Measurements from ENCODE around the gene CGB2.
"Not testable (repeated sequence)": the region's sequence is repeated elsewhere in the genome, so short reads cannot be mapped to it uniquely, and the experiment has no call there.

The CGB2 gene

DNA sequence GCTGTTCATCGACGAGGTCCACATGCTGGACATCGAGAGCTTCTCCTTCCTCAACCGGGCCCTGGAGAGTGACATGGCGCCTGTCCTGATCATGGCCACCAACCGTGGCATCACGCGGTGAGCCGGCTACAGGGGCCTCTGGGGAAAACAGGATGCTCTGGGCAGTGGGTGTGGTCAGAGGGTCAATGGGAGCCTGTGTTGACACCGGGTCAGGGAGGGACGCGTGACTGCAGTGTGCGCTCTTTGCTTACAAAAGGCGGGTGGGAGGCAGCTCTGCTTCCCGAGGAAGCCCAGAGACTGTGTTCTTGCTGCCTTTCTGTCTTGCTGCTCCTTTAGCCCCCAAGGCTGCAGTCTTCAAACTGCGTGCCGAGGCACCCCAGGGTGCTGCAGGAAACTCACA is 20.5 kb upstream of the CGB2 start:
- DNase-seq: no peak

DNA sequence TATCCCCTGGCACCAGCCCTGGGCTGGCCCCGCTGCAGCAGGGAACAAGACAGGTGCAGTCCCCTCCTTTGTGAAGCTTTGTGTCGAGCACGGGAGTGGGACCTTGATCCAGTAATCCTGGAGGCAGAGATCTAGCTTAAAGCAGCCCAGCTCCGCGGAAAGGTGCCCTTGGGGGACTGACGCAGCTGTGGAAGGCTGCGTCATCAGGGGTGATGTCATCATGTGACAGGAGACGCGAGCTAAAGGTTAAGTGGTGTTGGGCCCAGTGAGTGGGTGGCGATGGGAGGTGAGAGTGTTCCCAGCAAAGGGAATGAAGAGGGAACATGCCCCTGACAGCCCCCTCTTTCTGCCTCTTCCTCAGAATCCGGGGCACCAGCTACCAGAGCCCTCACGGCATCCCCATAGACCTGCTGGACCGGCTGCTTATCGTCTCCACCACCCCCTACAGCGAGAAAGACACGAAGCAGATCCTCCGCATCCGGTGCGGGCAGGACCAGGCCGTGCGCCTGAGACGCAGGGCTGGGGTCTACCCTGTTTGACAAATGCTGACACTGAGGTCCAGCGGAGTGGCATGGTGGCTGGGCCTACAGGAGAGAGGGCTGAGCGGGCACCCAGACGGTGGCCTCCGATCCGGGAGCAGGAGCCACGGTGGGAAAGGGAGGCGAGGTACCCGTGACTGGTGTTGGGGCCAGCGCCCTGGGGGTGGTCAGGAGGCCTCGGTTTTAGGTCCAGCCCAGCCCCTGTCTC is 17.4 kb upstream of the CGB2 start:
- no peak for DNase-seq

DNA sequence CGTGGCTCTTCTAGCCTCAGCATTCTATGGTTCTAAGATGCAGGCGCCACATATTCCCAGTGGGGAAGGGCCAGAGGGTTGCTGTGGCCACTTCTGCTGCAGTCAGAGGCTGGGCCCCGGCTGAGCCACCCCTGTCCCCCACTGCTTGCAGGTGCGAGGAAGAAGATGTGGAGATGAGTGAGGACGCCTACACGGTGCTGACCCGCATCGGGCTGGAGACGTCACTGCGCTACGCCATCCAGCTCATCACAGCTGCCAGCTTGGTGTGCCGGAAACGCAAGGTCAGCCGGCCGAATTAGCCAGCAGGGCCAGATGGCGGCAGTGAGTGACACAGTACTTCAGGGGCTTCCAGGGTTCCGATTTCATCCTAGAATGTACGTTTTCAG is 16.8 kb upstream of the CGB2 start:
- no peak for DNase-seq

DNA sequence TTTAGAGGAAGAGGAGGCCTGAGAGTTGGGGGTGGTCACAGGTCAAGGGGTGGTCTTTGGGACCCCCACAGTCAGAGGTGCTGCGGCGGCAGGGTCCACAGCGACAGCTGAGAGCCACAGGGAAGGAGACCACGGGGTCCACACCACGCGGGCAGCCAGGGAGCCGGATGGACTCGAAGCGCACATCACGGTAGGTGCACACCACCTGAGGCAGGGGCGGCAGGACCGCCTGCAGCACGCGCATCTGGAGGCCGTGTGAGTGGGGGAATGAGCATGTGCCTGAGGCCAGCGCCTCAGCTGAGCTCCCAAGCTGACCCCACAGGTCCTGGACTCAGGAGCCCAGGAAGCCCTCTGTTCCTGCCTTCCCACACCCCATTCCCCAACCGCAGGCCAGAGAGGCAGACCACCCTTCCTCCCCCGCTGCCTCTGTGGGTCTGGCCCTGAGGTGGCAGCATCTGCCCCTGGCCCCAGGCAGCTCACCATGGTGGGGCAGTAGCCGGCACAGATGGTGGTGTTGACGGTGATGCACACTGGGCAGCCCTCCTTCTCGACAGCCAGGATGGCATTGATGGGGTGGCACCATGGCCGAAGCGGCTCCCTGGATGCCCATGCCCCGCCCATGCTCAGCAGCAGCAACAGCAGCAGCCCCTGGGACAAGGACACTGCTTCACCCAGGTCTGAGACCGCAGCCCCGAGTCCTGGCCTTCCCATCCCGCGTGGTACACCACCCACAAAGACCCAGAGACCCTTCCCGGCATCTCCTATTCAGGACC is 15.4 kb upstream of the CGB2 start:
- no peak for DNase-seq

DNA sequence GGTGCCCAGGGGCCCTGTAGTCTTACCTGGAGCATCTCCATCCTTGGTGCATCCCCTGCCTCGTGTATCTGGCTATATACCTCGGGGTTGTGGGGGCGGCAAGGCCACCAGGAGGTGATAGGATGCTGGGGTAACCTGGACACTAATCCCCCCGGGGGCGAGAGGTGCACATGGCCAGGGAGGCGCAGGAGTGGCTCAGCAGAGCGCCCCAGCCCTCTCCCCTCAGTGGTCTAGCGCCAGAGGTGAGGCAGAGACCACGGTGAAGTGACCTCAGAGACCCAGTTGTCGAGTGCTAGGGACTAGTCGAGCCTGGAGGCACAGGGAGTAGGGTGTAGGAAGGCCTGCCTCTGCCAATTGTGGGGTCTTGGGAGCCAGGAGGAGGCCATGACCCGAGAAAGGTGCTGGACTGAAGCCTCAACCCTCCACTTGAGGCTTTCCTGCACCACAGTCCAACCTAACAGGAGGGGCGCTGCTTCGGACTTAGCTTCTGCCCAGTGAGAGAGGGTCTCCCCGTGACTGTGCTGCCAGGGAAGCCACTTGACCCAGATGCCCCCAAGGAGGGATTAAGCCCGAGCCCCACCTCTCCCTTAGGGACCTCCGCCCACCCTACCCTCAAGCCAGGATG is 14.5 kb upstream of the CGB2 start, which contains the start of gene LHB:
Gene LHB (minus strand): TSS at position 51 of the 625 bp plus-strand sequence. CDS start 10 bp downstream, at position 41.
- DNase-seq: no peak

DNA sequence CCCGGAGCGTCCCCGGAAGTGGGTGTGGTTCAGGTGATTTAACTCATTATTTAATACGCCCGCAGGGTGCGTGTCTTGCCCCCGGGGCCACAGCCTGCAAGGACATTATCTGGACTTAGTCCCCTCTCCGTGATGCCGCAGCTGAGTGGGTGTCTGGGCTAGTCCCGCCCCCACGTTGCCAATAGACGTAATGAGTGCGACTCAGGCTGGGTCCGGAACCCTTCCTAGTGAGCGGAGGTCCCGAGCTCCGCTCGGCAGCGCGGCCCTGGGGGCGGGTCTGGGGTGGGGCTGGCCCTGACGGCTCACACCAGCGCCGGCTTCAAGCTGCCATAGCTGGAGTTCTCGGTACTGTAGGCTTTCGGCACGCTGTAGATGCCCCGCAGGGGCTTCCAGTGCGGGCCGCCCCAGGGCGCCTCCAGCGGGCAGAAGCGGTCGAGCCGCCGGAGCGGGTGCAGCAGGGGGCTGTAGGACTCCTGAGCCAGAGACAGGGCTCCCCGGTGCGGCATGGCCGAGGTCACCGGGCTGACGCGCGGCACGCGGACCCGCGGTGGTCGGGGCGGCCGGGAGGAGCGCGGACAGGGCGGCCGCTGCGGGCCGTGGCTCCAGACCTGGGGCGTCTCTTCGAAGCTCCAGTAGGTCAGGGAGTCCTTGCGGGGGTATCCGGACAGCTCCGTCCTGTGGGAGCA is 13.9 kb upstream of the CGB2 start:
- peak; percentile 73 for DNase-seq

DNA sequence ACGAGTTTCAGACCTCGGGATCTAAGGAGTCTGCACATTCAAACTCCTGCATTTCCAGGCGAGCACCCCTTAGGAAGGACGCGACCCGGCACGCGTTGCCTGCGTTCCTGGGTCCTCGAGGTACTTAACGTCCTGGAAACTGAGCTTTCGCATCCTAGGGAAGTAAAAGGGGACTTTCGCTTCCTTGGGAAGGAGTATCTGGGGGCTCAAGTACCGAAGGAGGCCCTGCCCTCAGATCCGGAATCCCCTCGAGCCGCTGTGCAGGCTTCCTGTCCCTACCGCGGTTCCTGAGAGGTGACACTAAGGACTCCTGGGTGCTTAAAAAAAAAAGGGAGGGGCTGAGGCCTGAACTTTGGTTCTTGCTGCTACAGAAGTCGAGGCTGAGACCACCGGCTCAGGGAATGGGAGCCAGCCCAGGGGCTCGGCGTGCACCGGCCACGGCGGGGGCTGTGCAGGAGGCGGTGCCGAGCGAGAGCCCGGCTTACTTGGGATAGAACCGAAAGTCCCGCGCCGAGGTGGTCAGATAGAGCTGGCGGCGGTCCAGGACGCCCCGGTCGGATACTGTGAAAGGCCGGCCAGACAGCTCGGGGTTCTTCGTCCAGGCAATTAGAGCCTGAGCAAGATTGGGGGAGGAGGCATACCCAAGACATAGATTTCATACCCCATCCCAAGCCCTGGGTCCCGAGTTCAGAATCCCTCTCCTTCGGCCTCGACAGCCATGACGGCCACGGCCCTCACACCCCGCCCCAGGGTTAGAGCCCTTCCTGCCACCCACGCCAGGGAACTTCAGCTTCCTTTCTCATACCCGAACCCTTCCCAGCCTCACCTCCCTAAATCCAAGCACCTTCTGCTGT is 13.1 kb upstream of the CGB2 start:
- DNase-seq: peak; percentile 34

DNA sequence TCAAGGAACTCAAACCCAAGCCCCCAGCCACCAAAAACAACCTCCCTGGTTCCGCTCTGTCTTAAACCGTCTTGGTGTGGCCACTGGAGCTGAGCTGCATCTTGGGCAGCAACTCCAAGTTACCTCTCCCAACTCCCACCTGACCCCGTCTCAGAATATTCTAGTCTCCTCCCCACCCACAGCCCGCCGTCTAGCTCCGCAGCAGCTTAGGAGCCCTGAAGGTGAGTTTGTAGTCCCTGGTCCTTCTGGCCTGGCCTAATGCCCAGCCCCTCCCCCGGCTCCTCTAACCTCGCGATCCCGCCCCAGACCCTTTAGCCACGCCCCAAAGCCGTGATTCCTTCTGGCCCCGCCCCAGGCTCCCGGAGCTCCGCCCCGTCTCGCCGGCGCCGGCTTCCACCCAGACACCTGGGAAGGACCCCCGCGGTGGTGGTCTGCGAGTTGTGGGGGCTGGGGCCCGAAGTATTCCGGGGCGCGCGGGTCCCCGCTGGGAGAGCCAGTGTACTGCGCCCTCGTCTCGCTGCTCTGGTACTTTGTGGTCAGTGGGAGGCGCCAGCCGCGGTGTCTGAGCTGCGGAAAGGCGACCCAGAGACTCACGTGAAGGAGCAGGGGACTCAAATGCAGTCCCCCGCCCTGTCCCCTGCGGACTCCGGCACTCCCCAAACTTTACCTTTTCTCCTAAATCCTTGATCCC is 12.3 kb upstream of the CGB2 start:
- peak; percentile 71 for DNase-seq

DNA sequence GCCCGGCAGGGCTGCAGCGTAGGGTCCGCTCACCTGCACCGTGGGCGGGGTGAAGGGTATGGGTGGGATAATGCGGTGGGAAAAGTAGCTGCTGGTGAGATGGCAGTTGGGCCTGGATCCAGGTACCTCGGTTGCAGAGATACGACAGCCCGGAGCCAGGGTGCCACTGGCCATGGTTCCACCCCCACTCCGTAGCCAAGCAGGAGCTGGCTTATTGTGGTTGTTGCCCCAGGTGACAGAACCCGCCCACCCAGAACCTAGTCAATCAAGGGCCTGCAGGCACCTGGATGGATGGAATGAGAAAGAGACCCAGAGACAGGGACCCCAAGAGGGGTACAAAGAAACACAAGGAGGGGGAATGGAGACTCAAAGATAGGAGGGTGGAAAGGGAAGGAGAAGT is 11.3 kb upstream of the CGB2 start:
- DNase-seq: no peak

DNA sequence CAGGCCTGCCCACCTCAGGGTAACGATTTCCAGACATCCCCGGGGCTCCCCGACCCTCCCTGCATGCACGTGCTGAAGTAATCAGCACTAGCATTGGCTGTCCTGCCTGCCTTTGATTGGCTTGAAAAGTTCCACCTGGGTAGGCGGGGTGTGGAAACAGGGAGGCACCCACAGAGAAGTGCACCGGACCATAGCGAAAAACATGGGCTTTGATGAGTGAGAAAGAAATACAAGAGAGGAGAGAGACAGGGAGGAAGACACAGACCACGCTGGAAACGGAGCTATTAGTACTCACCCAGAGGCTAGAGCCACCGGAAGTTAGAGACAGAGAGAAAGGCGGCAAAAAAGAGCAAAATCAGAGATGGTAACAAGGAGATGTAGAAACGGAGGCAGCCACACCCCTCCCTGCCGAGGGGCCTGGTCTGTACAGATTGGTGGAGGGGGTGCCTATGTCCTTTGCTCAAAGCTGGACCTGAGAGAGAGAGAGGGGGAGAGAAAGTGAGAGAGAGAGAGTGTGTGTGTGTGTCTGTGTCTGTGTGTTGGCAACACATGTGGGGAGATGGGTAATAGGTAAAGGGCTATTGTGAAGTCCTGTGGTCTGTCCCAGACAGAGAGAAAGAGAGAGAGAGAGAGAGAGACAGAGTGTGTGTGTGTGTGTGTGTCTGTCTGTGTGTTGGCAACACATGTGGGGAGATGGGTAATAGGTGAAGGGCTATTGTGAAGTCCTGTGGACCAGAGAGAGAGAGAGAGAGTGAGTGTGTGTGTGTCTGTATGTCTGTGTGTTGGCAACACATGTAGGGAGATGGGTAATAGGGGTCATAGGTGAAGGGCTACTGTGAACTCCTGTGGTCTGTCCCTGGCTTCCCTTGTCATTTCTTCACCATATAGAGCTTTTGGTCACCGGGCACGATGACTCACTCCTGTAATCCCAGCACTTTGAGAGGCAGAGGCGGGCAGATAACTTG is 10.5 kb upstream of the CGB2 start:
- DNase-seq: no peak

DNA sequence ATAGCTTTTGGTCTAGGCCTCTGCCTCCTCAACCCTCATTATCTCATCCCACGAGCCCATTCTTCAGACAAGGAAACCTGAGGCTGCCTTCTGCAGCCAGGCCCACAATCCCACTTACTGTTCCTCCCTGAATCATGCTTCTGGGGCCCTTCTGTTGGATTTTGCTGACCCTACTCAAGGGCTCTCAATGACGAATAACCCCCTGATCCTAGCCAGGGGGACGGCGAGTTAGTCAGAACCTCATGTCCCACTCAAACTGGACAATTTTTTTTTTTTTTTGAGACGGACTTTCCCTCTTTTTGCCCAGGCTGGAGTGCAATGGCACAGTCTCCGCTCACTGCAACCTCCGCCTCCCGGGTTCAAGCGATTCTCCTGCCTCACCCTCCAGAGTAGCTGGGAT is 9.6 kb upstream of the CGB2 start:
- no peak for DNase-seq

DNA sequence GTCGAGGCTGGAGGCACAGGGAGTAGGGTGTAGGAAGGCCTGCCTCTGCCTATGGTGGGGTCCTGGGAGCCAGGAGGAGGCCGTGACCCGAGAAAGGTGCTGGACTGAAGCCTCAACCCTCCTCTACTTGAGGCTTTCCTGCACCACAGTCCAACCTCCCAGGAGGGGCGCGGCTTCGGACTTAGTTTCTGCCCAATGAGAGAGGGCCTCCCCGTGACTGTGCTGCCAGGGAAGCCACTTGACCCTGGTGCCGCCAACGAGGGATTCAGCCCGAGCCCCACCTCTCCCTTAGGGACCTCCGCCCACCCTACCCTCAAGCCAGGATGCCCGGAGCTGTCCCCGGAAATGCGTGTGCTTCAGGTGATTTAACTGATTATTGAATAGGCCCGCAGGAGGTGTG is 7.5 kb upstream of the CGB2 start, which contains the start of gene CGB3:
Gene CGB3 (minus strand): TSS at position 101 of the 400 bp plus-strand sequence. CDS start 362 bp downstream, outside the sequence.
- not testable (repeated sequence) for DNase-seq

DNA sequence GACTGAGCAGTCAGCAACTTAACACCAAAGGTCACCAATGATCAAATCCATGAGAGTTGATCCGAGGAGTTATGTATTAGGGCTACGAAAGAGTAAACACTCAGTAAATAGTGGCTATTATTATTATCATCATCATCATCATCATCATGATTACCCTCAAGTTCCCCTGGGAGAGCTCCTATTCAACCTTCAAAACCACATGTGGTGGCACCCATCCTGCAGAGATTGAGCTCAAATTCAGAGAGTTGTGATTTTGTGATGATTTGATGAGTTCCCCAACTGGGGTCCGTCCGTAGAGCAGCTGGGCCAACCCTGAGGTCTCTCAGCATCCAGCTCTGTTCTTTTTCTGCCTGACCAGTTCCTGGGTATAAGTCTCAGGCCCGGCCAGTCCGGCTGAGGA is 6.6 kb upstream of the CGB2 start:
- not testable (repeated sequence) for DNase-seq

DNA sequence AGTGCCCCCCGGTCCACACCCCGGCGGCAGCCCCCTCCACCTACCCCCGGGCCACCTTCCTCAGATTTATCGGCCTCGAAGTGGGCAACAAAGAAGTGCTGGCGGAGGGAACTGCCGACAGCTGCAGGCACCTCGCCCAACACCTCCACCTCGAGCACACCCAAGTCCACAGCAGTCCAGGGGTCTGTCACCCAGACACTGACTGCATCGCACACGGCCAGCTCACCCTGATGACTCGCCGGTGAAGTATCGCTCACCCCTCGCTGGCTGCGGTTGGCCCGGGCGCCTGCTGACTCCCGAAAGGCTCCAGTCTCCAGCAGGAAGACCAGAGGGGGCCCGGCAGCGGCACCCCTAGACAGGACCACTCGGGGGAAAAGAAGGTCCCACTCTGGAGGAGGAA is 6.1 kb upstream of the CGB2 start:
- not testable (repeated sequence) for DNase-seq

DNA sequence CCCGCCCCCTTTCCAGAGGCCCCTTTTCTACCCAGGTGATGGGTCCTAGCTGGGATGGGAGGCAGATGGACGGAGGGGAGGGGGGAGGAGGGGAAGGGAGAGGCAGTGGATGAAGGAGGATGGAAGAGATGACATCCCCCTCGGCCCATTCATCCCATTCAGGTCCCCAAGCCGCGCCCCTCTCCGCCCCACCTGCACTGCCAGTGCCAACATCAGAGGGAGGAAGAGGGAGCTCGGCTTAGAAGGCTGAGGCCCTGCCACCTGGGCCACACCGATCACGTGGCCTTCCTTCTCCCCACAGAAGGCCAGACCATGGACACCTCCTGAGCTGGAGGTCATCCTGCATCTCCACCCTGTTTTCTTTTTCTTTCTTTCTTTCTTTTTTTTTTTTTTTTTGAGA is 3.0 kb upstream of the CGB2 start:
- DNase-seq: not testable (repeated sequence)

DNA sequence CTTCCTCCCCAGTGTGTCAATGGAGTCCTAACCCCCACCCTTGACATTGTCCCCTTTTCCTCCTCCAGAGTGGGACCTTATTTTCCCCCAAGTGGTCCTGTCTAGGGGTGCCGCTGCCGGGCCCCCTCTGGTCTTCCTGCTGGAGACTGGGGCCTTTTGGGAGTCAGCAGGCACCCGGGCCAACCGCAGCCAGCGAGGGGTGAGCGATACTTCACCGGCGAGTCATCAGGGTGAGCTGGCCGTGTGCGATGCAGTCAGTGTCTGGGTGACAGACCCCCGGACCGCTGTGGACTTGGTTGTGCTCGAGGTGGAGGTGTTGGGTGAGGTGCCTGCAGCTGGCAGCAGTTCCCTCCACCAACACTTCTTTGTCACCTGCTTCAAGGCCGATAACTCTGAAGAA is 1.9 kb upstream of the CGB2 start:
- not testable (repeated sequence) for DNase-seq

DNA sequence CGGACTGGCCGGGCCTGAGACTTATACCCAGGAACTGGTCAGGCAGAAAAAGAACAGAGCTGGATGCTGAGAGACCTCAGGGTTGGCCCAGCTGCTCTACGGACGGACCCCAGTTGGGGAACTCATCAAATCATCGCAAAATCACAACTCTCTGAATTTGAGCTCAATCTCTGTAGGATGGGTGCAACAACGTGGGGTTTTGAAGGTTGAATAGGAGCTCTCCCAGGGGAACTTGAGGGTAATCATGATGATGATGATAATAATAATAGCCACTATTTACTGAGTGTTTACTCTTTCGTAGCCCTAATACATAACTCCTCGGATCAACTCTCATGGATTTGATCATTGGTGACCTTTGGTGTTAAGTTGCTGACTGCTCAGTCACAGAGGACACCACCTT is 1.4 kb upstream of the CGB2 start:
- DNase-seq: not testable (repeated sequence)

DNA sequence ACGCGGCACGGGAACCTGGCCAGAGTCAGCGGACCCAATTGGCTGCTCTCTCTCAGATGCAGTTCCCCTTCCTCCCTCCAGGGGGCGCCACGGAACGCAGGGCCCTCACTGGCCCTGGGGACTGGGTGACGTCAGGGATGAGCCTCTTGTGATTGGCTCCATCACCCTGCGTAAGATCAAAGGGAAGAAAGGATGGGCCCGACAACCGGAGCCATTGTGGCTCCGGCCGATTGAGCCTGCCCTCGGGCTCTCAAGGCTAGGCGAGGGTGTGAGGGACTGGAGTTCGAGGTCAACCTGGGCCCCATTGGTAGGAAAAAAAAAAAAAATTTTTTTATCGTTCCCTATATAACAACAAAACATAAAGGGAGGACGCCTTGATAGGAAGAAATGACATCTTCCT is 5.1 kb downstream of the CGB2 start, which contains the start of gene CGB1:
Gene CGB1 (minus strand): TSS at position 81 of the 400 bp plus-strand sequence. CDS start 184 bp downstream, outside the sequence.
- DNase-seq: peak; percentile 34

DNA sequence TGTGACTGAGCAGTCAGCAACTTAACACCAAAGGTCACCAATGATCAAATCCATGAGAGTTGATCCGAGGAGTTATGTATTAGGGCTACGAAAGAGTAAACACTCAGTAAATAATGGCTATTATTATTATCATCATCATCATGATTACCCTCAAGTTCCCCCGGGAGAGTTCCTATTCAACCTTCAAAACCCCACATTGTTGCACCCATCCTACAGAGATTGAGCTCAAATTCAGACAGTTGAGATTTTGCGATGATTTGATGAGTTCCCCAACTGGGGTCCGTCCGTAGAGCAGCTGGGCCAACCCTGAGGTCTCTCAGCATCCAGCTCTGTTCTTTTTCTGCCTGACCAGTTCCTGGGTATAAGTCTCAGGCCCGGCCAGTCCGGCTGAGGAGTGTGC is 6.4 kb downstream of the CGB2 start:
- not testable (repeated sequence) for DNase-seq

Data from CD4-positive, alpha-beta T cell treated with Interleukin-10 for 1 hour (primary cell).